Stimulated activated CD8-positive, alpha-beta memory T cell treated with anti-CD3 and anti-CD28 coated beads, Interleukin-15, amount 100 ng/mL, for 1 hour (primary cell): ENCODE data around the gene DTX3.
"Not testable (repeated sequence)": the region's sequence is repeated elsewhere in the genome, so short reads cannot be mapped to it uniquely, and the experiment has no call there.

Source experiments
- DNase-seq: peaks from one replicate; pipeline ENCODE4 v3.0.0-alpha.2; 2020; ENCODE audit warnings: low read depth

DTX3 gene

GRCh38 chr12:57607958-57608663 lies 3.5 kb downstream of the DTX3 start:
- DNase-seq = no peak

- no peak for DNase-seq
These were observed 4.6 kb downstream of the DTX3 start for GRCh38 chr12:57609101-57609780.

- DNase-seq = no peak
These were observed 5.3 kb downstream of the DTX3 start for GRCh38 chr12:57609781-57610553.

- DNase-seq = no peak
These were observed 6.0 kb downstream of the DTX3 start for GRCh38 chr12:57610554-57611107.

- no peak for DNase-seq
These were observed 6.6 kb downstream of the DTX3 start, which contains the start of gene ARHGEF25 for GRCh38 chr12:57611108-57611826. TSS of gene ARHGEF25 (plus strand) at chr12:57611435. CDS start at chr12:57611895, 460 bp downstream.

GRCh38 chr12:57611827-57612710 lies 7.4 kb downstream of the DTX3 start:
- no peak for DNase-seq

GRCh38 chr12:57612711-57613426 lies 8.2 kb downstream of the DTX3 start:
- DNase-seq = no peak

- DNase-seq = no peak
These were observed 8.9 kb downstream of the DTX3 start for GRCh38 chr12:57613427-57614109.

GRCh38 chr12:57614178-57614947 lies 9.7 kb downstream of the DTX3 start:
- no peak for DNase-seq

- no peak for DNase-seq
These were observed 10.4 kb downstream of the DTX3 start for GRCh38 chr12:57614948-57615500.

GRCh38 chr12:57615637-57616036 lies 11.0 kb downstream of the DTX3 start:
- DNase-seq = no peak

GRCh38 chr12:57616383-57617101 lies 11.9 kb downstream of the DTX3 start:
- no peak for DNase-seq

GRCh38 chr12:57617942-57618341 lies 13.3 kb downstream of the DTX3 start:
- no peak for DNase-seq

GRCh38 chr12:57618431-57618830 lies 13.8 kb downstream of the DTX3 start:
- not testable (repeated sequence) for DNase-seq

- DNase-seq = no peak
These were observed 14.4 kb downstream of the DTX3 start for GRCh38 chr12:57618966-57619433.

GRCh38 chr12:57619434-57620244 lies 15.0 kb downstream of the DTX3 start:
- no peak for DNase-seq
